ENCODE data around the gene SLC38A9. TPM values are rescaled to one million over a fixed set of nuclear protein-coding genes. Genes with fewer than 3 reads are reported as not detected.
"Not testable (repeated sequence)": the region's sequence is repeated elsewhere in the genome, so short reads cannot be mapped to it uniquely, and the experiment has no call there.

SLC38A9 gene
- 23.8 and 43.6 TPM in 2 replicates for total RNA-seq (2014; rRNA removed; shearing (Covaris generic))
- polyA plus RNA-seq (2016; fragmentation: Nextera tagmentation; extraction: Ambion mirVana), result 15.5 and 17.0 TPM in 2 replicates

- 0 to 2% methylated on average over 54 to 55 of the region's 55 CpGs for WGBS, 2 experiments (ENCODE audit: low coverage in 1 of 2, low lambda C conversion rate in 2 of 2, missing lambda C conversion rate in 2 of 2)
- TF ChIP-seq EZH2 (IDR thresholded peaks at IDR 0.05; ENCODE audit: insufficient read depth, poor library complexity, severe bottlenecking) (no peak), EZH2phosphoT487 (IDR thresholded peaks at IDR 0.05; ENCODE audit: insufficient read depth, low read depth) (no peak)
Measured at GRCh38 chr5:55712023-55712859, at the start of gene SLC38A9. Gene SLC38A9, minus strand, starts transcription at chr5:55712324. Its CDS starts 14,366 bp downstream, at chr5:55697958.

GRCh38 chr5:55761721-55762120 is 49.6 kb upstream of the SLC38A9 start:
- H3K4me2 ChIP-seq (ENCODE audit: unreplicated experiment), result not testable (repeated sequence)

More at GRCh38 chr5:55712023-55712859, at the start of gene SLC38A9:
- no peaks in the 10 kb centered on the region for H3F3A ChIP-seq (ENCODE audit: insufficient read depth)
- H3K79me2 ChIP-seq (ENCODE audit: insufficient read depth), result peaks cover 35% of the 10 kb centered on the region
- peak within 1 kb of the TSS; percentile 99 for H3K4me3 ChIP-seq
- DNase-seq, result peak; percentile 98
- no peaks in the 10 kb centered on the region for H4K20me1 ChIP-seq (ENCODE audit: insufficient read depth)
- H3K9me3 ChIP-seq (ENCODE audit: low read depth), result no peaks in the 10 kb centered on the region
- H3K4me1 ChIP-seq (ENCODE audit: insufficient read depth), result peaks cover 16% of the 10 kb centered on the region
- no peaks in the 10 kb centered on the region for H3K27me3 ChIP-seq (replicated peaks; ENCODE audit: insufficient read depth)
- 0 out of 2 replicates have a peak, but pooled peaks cover 3% of the 10 kb centered on the region for H3K36me3 ChIP-seq (ENCODE audit: low read depth)
- in situ Hi-C loops (cut with MboI), result no loop called here
- peak within 1 kb of the TSS; percentile 91 for H3K4me2 ChIP-seq (ENCODE audit: unreplicated experiment)
- peak within 1 kb of the TSS; percentile 82 for H3K9ac ChIP-seq
- peak within 1 kb of the TSS; percentile 99 for H2AFZ ChIP-seq
- H3K9me2 ChIP-seq (ENCODE audit: insufficient read depth), result no peaks in the 10 kb centered on the region
- peak within 1 kb of the TSS; percentile 43 for H3K27ac ChIP-seq

GRCh38 chr5:55758714-55759113 is 46.6 kb upstream of the SLC38A9 start:
- H3K36me3 ChIP-seq (ENCODE audit: low read depth), result no peaks in the 10 kb centered on the region

More at GRCh38 chr5:55761721-55762120, 49.6 kb upstream of the SLC38A9 start:
- H3K9me2 ChIP-seq (ENCODE audit: insufficient read depth); H2AFZ ChIP-seq; H3K36me3 ChIP-seq (ENCODE audit: low read depth); H3K4me3 ChIP-seq; H3F3A ChIP-seq (ENCODE audit: insufficient read depth); H3K4me1 ChIP-seq (ENCODE audit: insufficient read depth); in situ Hi-C loops (cut with MboI); DNase-seq; H4K20me1 ChIP-seq (ENCODE audit: insufficient read depth); H3K9me3 ChIP-seq (ENCODE audit: low read depth); H3K27ac ChIP-seq; H3K79me2 ChIP-seq (ENCODE audit: insufficient read depth); H3K27me3 ChIP-seq (replicated peaks; ENCODE audit: insufficient read depth); H3K9ac ChIP-seq: not testable (repeated sequence)
- WGBS, 2 experiments (ENCODE audit: low coverage in 1 of 2, low lambda C conversion rate in 2 of 2, missing lambda C conversion rate in 2 of 2), result 81 to 85% methylated on average over 7 of the region's 7 CpGs

GRCh38 chr5:55758231-55758630 is 46.1 kb upstream of the SLC38A9 start:
- no peaks in the 10 kb centered on the region for H4K20me1 ChIP-seq (ENCODE audit: insufficient read depth)
- H3K79me2 ChIP-seq (ENCODE audit: insufficient read depth), result no peaks in the 10 kb centered on the region
- no peaks in the 10 kb centered on the region for H3K36me3 ChIP-seq (ENCODE audit: low read depth)
- H3F3A ChIP-seq (ENCODE audit: insufficient read depth), result no peaks in the 10 kb centered on the region
- in situ Hi-C loops (cut with MboI), result no loop called here
- TF ChIP-seq EZH2phosphoT487 (IDR thresholded peaks at IDR 0.05; ENCODE audit: insufficient read depth, low read depth) (no peak), EZH2 (IDR thresholded peaks at IDR 0.05; ENCODE audit: insufficient read depth, poor library complexity, severe bottlenecking) (no peak)
- no peak overlapping the region for H2AFZ ChIP-seq
- no peaks in the 10 kb centered on the region for H3K27me3 ChIP-seq (replicated peaks; ENCODE audit: insufficient read depth)
- H3K9ac ChIP-seq, result no peak overlapping the region
- H3K4me3 ChIP-seq, result no peak overlapping the region
- 100% methylated on average over 1 of the region's 1 CpG for WGBS, 2 experiments (ENCODE audit: low coverage in 1 of 2, low lambda C conversion rate in 2 of 2, missing lambda C conversion rate in 2 of 2)
- DNase-seq, result no peak
- no peaks in the 10 kb centered on the region for H3K4me1 ChIP-seq (ENCODE audit: insufficient read depth)
- no peaks in the 10 kb centered on the region for H3K9me2 ChIP-seq (ENCODE audit: insufficient read depth)
- H3K9me3 ChIP-seq (ENCODE audit: low read depth), result no peaks in the 10 kb centered on the region
- no peak overlapping the region for H3K27ac ChIP-seq
- no peak overlapping the region for H3K4me2 ChIP-seq (ENCODE audit: unreplicated experiment)

More at GRCh38 chr5:55758714-55759113, 46.6 kb upstream of the SLC38A9 start:
- Histone ChIP-seq H3K9me2 (ENCODE audit: insufficient read depth) (no peaks in the 10 kb centered on the region), H3K4me1 (ENCODE audit: insufficient read depth) (no peaks in the 10 kb centered on the region), H3F3A (ENCODE audit: insufficient read depth) (no peaks in the 10 kb centered on the region), H3K4me2 (ENCODE audit: unreplicated experiment) (no peak overlapping the region), H4K20me1 (ENCODE audit: insufficient read depth) (no peaks in the 10 kb centered on the region), H3K4me3 (no peak overlapping the region), H3K79me2 (ENCODE audit: insufficient read depth) (no peaks in the 10 kb centered on the region), H3K27me3 (replicated peaks; ENCODE audit: insufficient read depth) (no peaks in the 10 kb centered on the region), H3K27ac (no peak overlapping the region), H3K9ac (no peak overlapping the region), H3K9me3 (ENCODE audit: low read depth) (no peaks in the 10 kb centered on the region), H2AFZ (no peak overlapping the region)
- DNase-seq, result no peak
- in situ Hi-C loops (cut with MboI), result no loop called here
- TF ChIP-seq EZH2 (IDR thresholded peaks at IDR 0.05; ENCODE audit: insufficient read depth, poor library complexity, severe bottlenecking), result no peak
- WGBS, 2 experiments (ENCODE audit: low coverage in 1 of 2, low lambda C conversion rate in 2 of 2, missing lambda C conversion rate in 2 of 2), result 72 to 73% methylated on average over 2 of the region's 2 CpGs

Data from GM23248 (cell line).